Measurements from ENCODE around the gene SWI5. TPM values are rescaled to one million over a fixed set of nuclear protein-coding genes. Genes with fewer than 3 reads are reported as not detected.

Gene SWI5
- polyA plus RNA-seq, 2 donors: 16.9 to 32.7 TPM

DNA sequence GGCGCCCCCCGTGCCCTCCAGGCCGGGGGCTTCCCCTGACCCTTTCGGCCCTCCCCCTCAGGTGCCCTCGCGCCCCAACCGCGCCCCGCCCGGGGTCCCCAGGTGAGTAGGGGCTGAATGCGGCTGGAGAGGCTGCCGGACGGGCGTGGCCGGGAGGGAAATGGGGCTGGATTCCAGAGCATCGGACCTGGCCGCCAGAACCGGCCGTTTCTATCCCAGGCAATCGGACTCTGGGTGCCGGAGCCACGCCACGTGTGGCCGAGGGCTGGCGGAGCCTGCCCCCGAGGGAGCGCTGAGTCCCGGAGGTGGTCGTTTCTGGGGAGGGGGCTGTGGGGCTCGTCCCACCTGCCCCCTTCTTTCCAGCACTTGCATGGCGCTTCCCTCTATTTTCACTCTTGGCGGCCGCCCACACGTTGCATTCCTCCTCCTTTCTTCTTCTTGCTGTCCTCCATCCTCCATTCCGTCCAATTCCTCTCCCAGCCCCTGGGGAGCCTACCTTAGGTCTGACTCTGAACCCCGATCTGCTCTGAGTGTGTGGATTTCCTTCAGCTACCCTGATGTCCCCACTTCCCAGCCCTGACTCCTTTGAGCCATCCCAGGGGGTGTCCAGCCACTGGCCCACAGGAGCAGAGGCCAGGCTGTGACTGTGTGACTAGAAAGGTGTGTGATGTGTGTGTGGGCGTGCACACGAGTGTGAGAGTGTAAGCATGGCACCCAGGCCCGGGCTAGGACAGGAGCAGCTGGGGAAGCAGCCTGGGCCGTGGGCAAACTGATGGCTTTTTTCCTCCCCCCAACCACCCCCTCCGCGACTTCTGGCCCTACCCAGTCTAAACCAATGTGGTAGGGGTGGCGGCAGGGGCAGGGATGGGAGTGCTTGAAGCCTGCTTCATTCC, 25.0 kb upstream of the SWI5 start:
- peaks cover 0 to 2% of the 10 kb centered on the region in 2 donors for H3K36me3 ChIP-seq (ENCODE audit: control insufficient read depth in 2 of 2, insufficient read depth in 2 of 2, low read length in 1 of 2)
- no peak overlapping the region for H3K27ac ChIP-seq (ENCODE audit: low read depth in 2 of 2, low read length in 1 of 2)
- H3K9me3 ChIP-seq (ENCODE audit: control insufficient read depth in 2 of 2, insufficient read depth in 1 of 2, low read depth in 1 of 2, low read length in 1 of 2): no peaks in the 10 kb centered on the region
- H3K27me3 ChIP-seq (ENCODE audit: control insufficient read depth in 1 of 2, insufficient read depth in 2 of 2, low read length in 2 of 2): no peaks in the 10 kb centered on the region
- H3K4me1 ChIP-seq (ENCODE audit: control insufficient read depth in 2 of 2, insufficient read depth in 2 of 2, low read length in 1 of 2): peaks cover 3 to 24% of the 10 kb centered on the region in 2 donors
- WGBS, 2 donors: 27 to 31% methylated on average over 42 to 43 of the region's 43 CpGs
- H3K4me3 ChIP-seq (ENCODE audit: low read depth in 1 of 2, low read length in 2 of 2): peak overlapping the region; percentile 34 to 42

DNA sequence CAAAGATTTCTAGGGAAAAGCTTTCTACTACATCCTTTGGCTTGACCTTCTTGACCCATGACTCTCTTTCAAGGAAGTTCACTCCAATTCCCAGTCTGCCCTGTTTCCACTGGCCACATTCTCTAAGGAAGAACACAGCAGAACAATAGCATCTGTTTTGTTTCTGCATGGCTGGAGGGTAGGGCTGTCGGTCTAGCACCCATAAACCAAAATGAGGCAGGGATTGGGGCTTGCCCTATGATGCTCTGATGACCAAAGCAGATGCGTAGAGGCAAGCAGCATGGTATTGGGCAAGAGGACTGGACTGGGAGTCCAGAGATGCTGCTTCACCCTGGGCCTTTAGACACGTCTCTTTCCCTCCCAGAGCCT, 24.4 kb upstream of the SWI5 start:
- 80 to 81% methylated on average over 3 of the region's 3 CpGs for WGBS, 2 donors
- no peak overlapping the region for H3K4me3 ChIP-seq (ENCODE audit: low read depth in 1 of 2, low read length in 2 of 2)
- peaks cover 3 to 24% of the 10 kb centered on the region in 2 donors for H3K4me1 ChIP-seq (ENCODE audit: control insufficient read depth in 2 of 2, insufficient read depth in 2 of 2, low read length in 1 of 2)
- H3K27me3 ChIP-seq (ENCODE audit: control insufficient read depth in 1 of 2, insufficient read depth in 2 of 2, low read length in 2 of 2): no peaks in the 10 kb centered on the region
- H3K36me3 ChIP-seq (ENCODE audit: control insufficient read depth in 2 of 2, insufficient read depth in 2 of 2, low read length in 1 of 2): peaks cover 0 to 2% of the 10 kb centered on the region in 2 donors
- no peak overlapping the region for H3K27ac ChIP-seq (ENCODE audit: low read depth in 2 of 2, low read length in 1 of 2)
- no peaks in the 10 kb centered on the region for H3K9me3 ChIP-seq (ENCODE audit: control insufficient read depth in 2 of 2, insufficient read depth in 1 of 2, low read depth in 1 of 2, low read length in 1 of 2)

DNA sequence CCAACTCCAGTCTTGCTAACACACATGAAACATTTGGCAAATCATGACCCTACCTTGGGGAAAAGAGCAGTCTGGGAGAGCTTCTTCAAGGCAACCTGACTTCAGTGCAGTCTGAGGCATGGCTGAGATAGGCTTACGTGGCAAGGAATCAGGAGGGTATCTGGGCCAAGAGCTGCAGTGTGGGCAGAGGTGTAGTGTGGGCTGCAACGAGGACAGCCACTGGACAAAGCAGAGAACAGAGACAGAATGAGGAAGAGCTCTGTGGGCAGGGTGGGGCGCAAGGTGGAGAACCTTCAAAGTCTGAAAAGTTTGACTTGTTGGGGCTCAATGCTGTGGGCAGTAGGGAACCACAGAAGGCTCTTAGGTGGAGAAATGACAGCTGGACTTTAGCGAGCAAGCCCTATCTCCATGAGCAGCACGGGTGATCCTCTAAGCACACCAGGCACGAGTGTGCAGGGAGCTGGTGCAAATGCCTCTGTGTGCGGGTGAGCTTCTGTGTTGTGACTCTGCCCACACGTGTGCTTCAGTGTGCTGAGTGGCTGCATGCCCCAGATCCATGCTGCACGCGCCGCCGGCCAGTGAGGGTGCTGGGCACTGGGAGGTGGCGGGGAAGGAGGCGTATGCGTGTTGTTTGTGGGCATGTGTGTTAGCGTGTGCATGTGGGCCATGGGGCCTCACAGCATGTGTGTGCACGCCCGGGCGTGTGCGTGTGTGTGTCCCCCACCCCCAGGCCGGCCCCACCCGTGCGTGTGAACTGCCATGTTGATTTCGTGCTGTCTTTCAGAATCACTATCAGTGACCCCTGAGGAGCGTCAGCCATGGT, 23.5 kb upstream of the SWI5 start:
- WGBS, 2 donors: 70 to 87% methylated on average over 25 of the region's 25 CpGs
- Histone ChIP-seq H3K36me3 (ENCODE audit: control insufficient read depth in 2 of 2, insufficient read depth in 2 of 2, low read length in 1 of 2) (peaks cover 8 to 10% of the 10 kb centered on the region in 2 donors), H3K27ac (ENCODE audit: low read depth in 2 of 2, low read length in 1 of 2) (no peak overlapping the region)

DNA sequence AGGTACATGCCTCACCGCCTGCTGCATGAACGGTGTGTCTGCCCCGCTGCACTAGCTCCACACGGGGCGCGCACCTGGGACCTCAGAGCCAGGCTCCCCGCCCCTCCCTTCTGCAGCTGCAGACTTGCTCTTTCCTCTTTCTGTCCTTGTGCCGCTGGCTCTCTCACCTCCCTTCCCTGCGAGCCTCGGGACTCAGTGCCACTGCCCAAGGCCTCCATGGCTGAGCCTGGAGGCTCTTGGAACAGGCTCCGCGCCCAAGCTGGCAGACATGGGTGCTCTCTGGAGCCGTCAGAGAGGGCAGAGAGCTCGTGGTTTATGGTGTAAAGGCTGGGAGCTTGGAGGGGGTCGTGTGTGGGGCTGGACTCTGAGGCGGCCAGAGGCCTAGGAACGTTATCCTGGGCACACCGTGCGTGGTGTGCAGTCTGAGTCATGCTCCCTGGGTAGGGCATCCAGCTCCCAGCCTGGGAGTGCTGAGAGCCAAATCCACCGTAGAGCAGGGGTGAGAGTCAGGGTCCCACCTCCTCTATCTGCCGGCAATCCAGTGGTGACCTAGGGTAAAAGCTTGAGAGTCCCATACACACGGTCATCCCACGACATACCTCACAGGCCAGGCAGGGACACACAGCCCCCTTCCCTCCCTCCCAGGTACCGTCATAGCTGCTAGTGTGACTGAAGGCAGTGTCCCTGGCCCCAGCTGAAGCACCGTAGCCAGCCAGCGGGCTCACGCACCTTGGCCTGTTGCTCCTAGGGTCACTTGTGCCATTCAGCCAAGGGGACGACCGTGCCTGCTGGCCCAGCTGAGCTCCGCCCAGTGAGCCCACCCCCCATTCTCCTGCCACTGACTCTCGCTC, 22.7 kb upstream of the SWI5 start:
- Histone ChIP-seq H3K9me3 (ENCODE audit: control insufficient read depth in 2 of 2, insufficient read depth in 1 of 2, low read depth in 1 of 2, low read length in 1 of 2) (no peaks in the 10 kb centered on the region), H3K4me1 (ENCODE audit: control insufficient read depth in 2 of 2, insufficient read depth in 2 of 2, low read length in 1 of 2) (peaks cover 3 to 24% of the 10 kb centered on the region in 2 donors), H3K27me3 (ENCODE audit: control insufficient read depth in 1 of 2, insufficient read depth in 2 of 2, low read length in 2 of 2) (no peaks in the 10 kb centered on the region), H3K4me3 (ENCODE audit: low read depth in 1 of 2, low read length in 2 of 2) (peak overlapping the region in 1 of 2 donors; percentile 1), H3K27ac (ENCODE audit: low read depth in 2 of 2, low read length in 1 of 2) (peak overlapping the region in 1 of 2 donors; percentile 17), H3K36me3 (ENCODE audit: control insufficient read depth in 2 of 2, insufficient read depth in 2 of 2, low read length in 1 of 2) (peaks cover 12 to 18% of the 10 kb centered on the region in 2 donors)
- 67 to 75% methylated on average over 31 of the region's 31 CpGs for WGBS, 2 donors

More for the DNA sequence above, 23.5 kb upstream of the SWI5 start:
- no peak overlapping the region for H3K4me3 ChIP-seq (ENCODE audit: low read depth in 1 of 2, low read length in 2 of 2)
- H3K27me3 ChIP-seq (ENCODE audit: control insufficient read depth in 1 of 2, insufficient read depth in 2 of 2, low read length in 2 of 2): no peaks in the 10 kb centered on the region
- H3K9me3 ChIP-seq (ENCODE audit: control insufficient read depth in 2 of 2, insufficient read depth in 1 of 2, low read depth in 1 of 2, low read length in 1 of 2): no peaks in the 10 kb centered on the region
- peaks cover 3 to 24% of the 10 kb centered on the region in 2 donors for H3K4me1 ChIP-seq (ENCODE audit: control insufficient read depth in 2 of 2, insufficient read depth in 2 of 2, low read length in 1 of 2)

DNA sequence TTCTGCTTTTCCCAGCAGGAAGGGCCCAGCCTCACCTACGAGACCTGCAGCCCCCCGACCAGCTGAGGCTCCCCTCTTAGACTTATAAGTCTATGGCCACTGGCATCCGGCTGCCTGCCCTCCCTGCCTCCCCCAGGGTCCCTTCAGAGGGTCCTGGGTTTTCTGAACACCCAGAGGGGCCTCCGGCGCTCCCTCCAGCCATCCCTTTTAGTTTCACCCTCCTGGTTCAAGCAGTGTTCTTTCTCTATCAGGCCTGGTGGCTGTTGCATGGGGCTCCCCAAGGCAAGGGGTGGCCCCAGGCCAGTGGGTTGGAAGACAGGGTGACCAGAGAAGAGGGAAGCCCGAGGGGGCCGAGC, 22.1 kb upstream of the SWI5 start:
- Histone ChIP-seq H3K4me3 (ENCODE audit: low read depth in 1 of 2, low read length in 2 of 2) (no peak overlapping the region), H3K27me3 (ENCODE audit: control insufficient read depth in 1 of 2, insufficient read depth in 2 of 2, low read length in 2 of 2) (no peaks in the 10 kb centered on the region), H3K4me1 (ENCODE audit: control insufficient read depth in 2 of 2, insufficient read depth in 2 of 2, low read length in 1 of 2) (peaks cover 3 to 24% of the 10 kb centered on the region in 2 donors), H3K27ac (ENCODE audit: low read depth in 2 of 2, low read length in 1 of 2) (no peak overlapping the region), H3K9me3 (ENCODE audit: control insufficient read depth in 2 of 2, insufficient read depth in 1 of 2, low read depth in 1 of 2, low read length in 1 of 2) (no peaks in the 10 kb centered on the region), H3K36me3 (ENCODE audit: control insufficient read depth in 2 of 2, insufficient read depth in 2 of 2, low read length in 1 of 2) (peaks cover 17 to 24% of the 10 kb centered on the region in 2 donors)
- WGBS, 2 donors: 84 to 90% methylated on average over 6 to 7 of the region's 7 CpGs

DNA sequence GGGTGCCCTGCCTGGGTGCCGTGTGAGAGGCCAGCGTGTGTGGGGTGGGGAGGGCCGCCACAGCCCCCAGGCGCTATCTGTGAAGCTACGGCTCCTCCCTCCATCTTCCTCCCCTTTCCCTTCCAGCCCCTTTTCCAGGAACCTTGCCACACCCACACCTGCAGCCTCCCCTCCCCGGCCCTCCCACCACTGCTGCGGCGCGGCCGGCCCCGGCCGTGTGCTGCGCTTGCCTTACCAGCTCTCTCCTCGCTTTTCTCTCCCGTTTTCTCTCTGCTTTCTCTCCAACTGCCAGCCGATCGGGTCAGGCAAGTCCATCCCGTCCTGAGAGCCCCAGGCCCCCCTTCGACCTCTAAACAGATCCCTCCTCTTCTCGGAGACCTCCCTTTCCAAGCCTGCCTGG, 21.7 kb upstream of the SWI5 start:
- Histone ChIP-seq H3K27me3 (ENCODE audit: control insufficient read depth in 1 of 2, insufficient read depth in 2 of 2, low read length in 2 of 2) (no peaks in the 10 kb centered on the region), H3K27ac (ENCODE audit: low read depth in 2 of 2, low read length in 1 of 2) (no peak overlapping the region), H3K9me3 (ENCODE audit: control insufficient read depth in 2 of 2, insufficient read depth in 1 of 2, low read depth in 1 of 2, low read length in 1 of 2) (no peaks in the 10 kb centered on the region), H3K4me3 (ENCODE audit: low read depth in 1 of 2, low read length in 2 of 2) (no peak overlapping the region), H3K4me1 (ENCODE audit: control insufficient read depth in 2 of 2, insufficient read depth in 2 of 2, low read length in 1 of 2) (peaks cover 3 to 24% of the 10 kb centered on the region in 2 donors), H3K36me3 (ENCODE audit: control insufficient read depth in 2 of 2, insufficient read depth in 2 of 2, low read length in 1 of 2) (peaks cover 21 to 28% of the 10 kb centered on the region in 2 donors)
- WGBS, 2 donors: 80 to 85% methylated on average over 20 of the region's 20 CpGs

DNA sequence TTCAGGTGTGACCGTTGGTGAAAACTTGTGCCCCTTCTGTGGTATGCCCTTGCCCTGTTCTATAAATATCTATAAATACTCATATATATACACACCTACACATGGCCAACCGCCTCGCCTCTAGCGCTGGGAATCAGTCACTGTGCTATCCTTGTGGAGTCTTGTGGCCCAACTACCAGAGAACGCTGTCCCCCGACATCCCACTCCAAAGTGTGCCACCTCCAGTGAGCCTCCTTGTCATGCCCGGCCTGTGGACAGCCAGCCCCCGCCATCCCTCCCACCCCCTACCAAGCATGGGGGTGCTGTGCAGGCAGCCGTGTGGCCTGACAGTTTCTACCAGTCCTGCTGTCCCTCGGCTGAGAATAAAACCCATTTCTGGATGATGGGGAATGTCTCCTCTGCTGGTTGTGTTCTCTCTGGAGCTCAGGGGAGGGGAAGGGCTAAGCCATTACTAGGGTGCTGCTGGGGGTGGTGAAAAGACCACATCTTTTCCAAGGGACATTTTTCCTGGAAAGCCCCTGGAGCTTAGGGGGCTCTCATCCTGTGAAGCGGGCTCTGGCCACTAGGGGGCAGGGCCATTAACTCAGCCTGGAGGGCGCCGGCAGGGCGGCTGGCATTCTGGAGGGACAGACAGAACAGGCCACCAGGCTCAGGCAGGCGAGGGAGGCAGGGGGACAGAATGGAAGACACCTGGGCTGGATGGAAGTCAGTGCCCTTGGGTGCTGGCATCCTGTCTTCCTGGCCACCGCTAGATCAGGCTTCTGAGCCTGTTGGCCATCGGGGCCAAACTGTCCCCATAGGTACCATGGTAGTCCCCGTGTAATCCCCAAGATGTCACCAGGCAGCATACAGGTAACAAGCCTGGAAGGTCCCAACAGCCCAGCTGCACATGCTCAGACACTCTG, 21.0 kb upstream of the SWI5 start:
- Histone ChIP-seq H3K4me3 (ENCODE audit: low read depth in 1 of 2, low read length in 2 of 2) (no peak overlapping the region), H3K27ac (ENCODE audit: low read depth in 2 of 2, low read length in 1 of 2) (no peak overlapping the region), H3K9me3 (ENCODE audit: control insufficient read depth in 2 of 2, insufficient read depth in 1 of 2, low read depth in 1 of 2, low read length in 1 of 2) (no peaks in the 10 kb centered on the region), H3K4me1 (ENCODE audit: control insufficient read depth in 2 of 2, insufficient read depth in 2 of 2, low read length in 1 of 2) (peaks cover 3 to 21% of the 10 kb centered on the region in 2 donors), H3K27me3 (ENCODE audit: control insufficient read depth in 1 of 2, insufficient read depth in 2 of 2, low read length in 2 of 2) (no peaks in the 10 kb centered on the region), H3K36me3 (ENCODE audit: control insufficient read depth in 2 of 2, insufficient read depth in 2 of 2, low read length in 1 of 2) (peaks cover 26 to 35% of the 10 kb centered on the region in 2 donors)
- WGBS, 2 donors: 62 to 65% methylated on average over 18 of the region's 18 CpGs

DNA sequence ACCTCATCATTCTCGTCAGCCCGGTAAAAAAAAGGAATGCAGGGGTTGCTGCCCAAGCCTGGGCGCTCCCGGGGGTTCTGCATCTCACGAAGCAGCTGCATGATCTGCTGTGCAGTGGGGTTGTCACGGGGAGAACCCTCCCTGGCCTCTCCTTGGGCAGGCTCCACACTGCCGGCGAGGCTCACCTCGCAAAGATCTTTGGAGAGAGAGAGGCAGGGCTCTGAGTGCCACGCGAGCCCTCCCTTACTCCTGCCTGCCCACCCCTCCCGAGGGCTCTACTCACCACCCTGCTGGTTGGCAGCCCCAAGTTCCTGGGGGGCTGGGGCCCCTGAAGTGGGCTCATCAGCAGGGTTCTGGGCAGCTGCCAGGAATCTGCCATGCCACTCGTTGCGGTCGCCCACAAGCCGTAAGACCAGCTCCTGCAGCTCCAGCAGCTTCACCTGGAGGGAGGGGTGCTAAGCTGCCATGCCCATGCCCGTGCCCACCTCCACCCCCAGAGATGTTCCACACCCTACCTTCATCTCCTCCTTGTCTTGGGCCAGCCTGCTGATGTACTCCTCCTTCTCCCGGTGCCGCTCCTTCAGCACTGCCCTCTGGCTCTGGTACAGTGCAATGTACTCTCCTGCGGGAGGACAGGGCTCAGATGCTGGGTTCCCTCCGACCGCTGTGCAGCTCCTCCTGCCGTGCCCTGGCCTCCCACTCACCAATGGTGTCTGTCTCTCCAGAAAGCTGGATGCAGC, 18.8 kb upstream of the SWI5 start:
- Histone ChIP-seq H3K36me3 (ENCODE audit: control insufficient read depth in 2 of 2, insufficient read depth in 2 of 2, low read length in 1 of 2) (peaks cover 32 to 51% of the 10 kb centered on the region in 2 donors), H3K9me3 (ENCODE audit: control insufficient read depth in 2 of 2, insufficient read depth in 1 of 2, low read depth in 1 of 2, low read length in 1 of 2) (no peaks in the 10 kb centered on the region), H3K27me3 (ENCODE audit: control insufficient read depth in 1 of 2, insufficient read depth in 2 of 2, low read length in 2 of 2) (no peaks in the 10 kb centered on the region), H3K4me3 (ENCODE audit: low read depth in 1 of 2, low read length in 2 of 2) (no peak overlapping the region), H3K4me1 (ENCODE audit: control insufficient read depth in 2 of 2, insufficient read depth in 2 of 2, low read length in 1 of 2) (peaks cover 0 to 12% of the 10 kb centered on the region in 2 donors), H3K27ac (ENCODE audit: low read depth in 2 of 2, low read length in 1 of 2) (no peak overlapping the region)
- 83 to 88% methylated on average over 22 to 23 of the region's 23 CpGs for WGBS, 2 donors
